SK-N-SH (cell line): ENCODE results near the gene SYNM. TPM values are rescaled to one million over a fixed set of nuclear protein-coding genes. Genes with fewer than 3 reads are reported as not detected.

ENCODE experiments used
- CTCF ChIA-PET: fragments of 300-600, 350-600 bp; formaldehyde crosslinking; extraction: SDS; loops from one replicate; lab custom pipeline; 2021; lab: Yijun Ruan, JAX
- POLR2A ChIA-PET: fragments of 350-600 bp; sonication (Branson Sonifier 250); formaldehyde crosslinking; extraction: SDS; loops from one replicate; lab custom pipeline; 2020; ENCODE audit warnings: antibody characterized with exemption, inconsistent platforms; lab: Yijun Ruan, JAX
- DNase-seq: peaks from one replicate; pipeline ENCODE4 v3.0.0; 2012
- H2AFZ ChIP-seq: fragments of 200-600 bp; sonication (generic); 2 replicates; pipeline ENCODE4 v1.8.1; 2016; ENCODE audit warnings: antibody characterized with exemption, mild to moderate bottlenecking, low read depth
- H3F3A ChIP-seq: fragments of 200-600 bp; sonication (generic); replicated peaks from 2 replicates; pipeline ENCODE3; 2016; ENCODE audit warnings: antibody characterized with exemption, mild to moderate bottlenecking; ENCODE audit not compliant: insufficient read depth
- H3K27ac ChIP-seq, 2 experiments: fragments of 200-500 bp in 1 of 2; fragments of 200-600 bp in 1 of 2; sonication (Bioruptor generic) in 1 of 2; sonication (generic), shearing (Covaris generic) in 1 of 2; 2 replicates each; pipeline versions ENCODE4 v1.5.1 to v1.6.1; 2014 to 2016; ENCODE audit warnings: low read depth in 2 of 2, inconsistent platforms in 1 of 2, low read length in 1 of 2, mild to moderate bottlenecking in 1 of 2, mixed read lengths in 1 of 2
- H3K27me3 ChIP-seq: fragments of 200-600 bp; sonication (generic), shearing (Covaris generic); 2 replicates; pipeline ENCODE4 v1.6.1; 2016; ENCODE audit warnings: mixed run types; ENCODE audit not compliant: insufficient read depth
- H3K36me3 ChIP-seq, 2 experiments: fragments of 200-500 bp in 1 of 2; fragments of 200-600 bp in 1 of 2; sonication (Bioruptor generic) in 1 of 2; sonication (generic) in 1 of 2; replicated peaks in 1 of 2; 2 replicates each; pipeline versions ENCODE3 to v1.5.1; 2014 to 2016; ENCODE audit warnings: low read length in 1 of 2, mild to moderate bottlenecking in 1 of 2; ENCODE audit not compliant: insufficient read depth in 2 of 2, control insufficient read depth in 1 of 2
- H3K4me1 ChIP-seq, 2 experiments: fragments of 200-500 bp in 1 of 2; fragments of 200-600 bp in 1 of 2; sonication (Bioruptor generic) in 1 of 2; sonication (generic), shearing (Covaris generic) in 1 of 2; 2 replicates each; pipeline versions ENCODE4 v1.5.1 to v1.6.1; 2014 to 2016; ENCODE audit warnings: low read depth in 1 of 2, low read length in 1 of 2, mixed run types in 1 of 2; ENCODE audit not compliant: insufficient read depth in 2 of 2, control insufficient read depth in 1 of 2
- H3K4me2 ChIP-seq: fragments of 200-600 bp; sonication (generic), shearing (Covaris generic); 2 replicates; pipeline ENCODE4 v1.6.1; 2017; ENCODE audit warnings: mixed run types
- H3K4me3 ChIP-seq, 2 experiments: fragments of 200-500 bp in 1 of 2; fragments of 200-600 bp in 1 of 2; sonication (Bioruptor generic) in 1 of 2; sonication (generic), shearing (Covaris generic) in 1 of 2; 2 replicates each; pipeline versions ENCODE4 v1.5.1 to v1.8.1; 2014 to 2016; ENCODE audit warnings: low read depth in 2 of 2, inconsistent platforms in 1 of 2, low read length in 1 of 2, mild to moderate bottlenecking in 1 of 2, mixed read lengths in 1 of 2, moderate library complexity in 1 of 2
- H3K79me2 ChIP-seq: fragments of 200-600 bp; sonication (generic); 2 replicates; pipeline ENCODE4 v1.8.1; 2017; ENCODE audit warnings: mild to moderate bottlenecking; ENCODE audit not compliant: insufficient read depth
- H3K9ac ChIP-seq: fragments of 200-600 bp; sonication (generic); 2 replicates; pipeline ENCODE4 v1.6.1; 2017; ENCODE audit warnings: mixed run types
- H3K9me2 ChIP-seq: fragments of 200-600 bp; sonication (generic); 2 replicates; pipeline ENCODE4 v1.6.1; 2017; ENCODE audit warnings: mixed run types
- H3K9me3 ChIP-seq: fragments of 200-600 bp; sonication (generic); 2 replicates; pipeline ENCODE4 v1.6.1; 2017; ENCODE audit warnings: mixed run types, mild to moderate bottlenecking, moderate library complexity
- H4K20me1 ChIP-seq: fragments of 200-600 bp; sonication (generic); 2 replicates; pipeline ENCODE4 v1.6.1; 2017; ENCODE audit warnings: mild to moderate bottlenecking, mixed run types; ENCODE audit not compliant: insufficient read depth
- CTCF ChIP-seq: fragments of 200-600 bp; sonication (generic); IDR thresholded peaks from 2 replicates; pipeline ENCODE4 v1.6.1; 2017; ENCODE audit warnings: antibody characterized with exemption, mild to moderate bottlenecking, moderate library complexity
- ELF1 ChIP-seq: IDR thresholded peaks from 2 replicates; pipeline ENCODE4 v1.4.0; 2012
- EP300 ChIP-seq, 2 experiments: IDR thresholded peaks; 2 replicates each; pipeline versions ENCODE4 v1.4.0 to v1.6.1; 2012; ENCODE audit warnings: borderline replicate concordance in 1 of 2, low read depth in 1 of 2, low read length in 1 of 2
- FOSL2 ChIP-seq: IDR thresholded peaks from 2 replicates; pipeline ENCODE4 v1.4.0; 2012; ENCODE audit warnings: low read depth, mild to moderate bottlenecking, moderate library complexity, borderline replicate concordance
- FOXJ3 ChIP-seq: sonication (generic); formaldehyde crosslinking; IDR thresholded peaks from 2 replicates; pipeline ENCODE4 v1.5.1; 2020; ENCODE audit warnings: mild to moderate bottlenecking, missing genetic modification reagents
- FOXM1 ChIP-seq: IDR thresholded peaks from 2 replicates; pipeline ENCODE4 v1.4.0; 2012; ENCODE audit warnings: low read depth, mild to moderate bottlenecking
- GATA2 ChIP-seq: sonication (generic); formaldehyde crosslinking; IDR thresholded peaks from 2 replicates; pipeline ENCODE4 v1.5.0; 2020; ENCODE audit warnings: mild to moderate bottlenecking, missing genetic modification reagents
- MAX ChIP-seq: IDR thresholded peaks from 2 replicates; pipeline ENCODE4 v1.4.0; 2012; ENCODE audit warnings: low read depth
- NFIC ChIP-seq: IDR thresholded peaks from 2 replicates; pipeline ENCODE4 v1.4.0; 2012; ENCODE audit warnings: borderline replicate concordance
- POLR2AphosphoS5 ChIP-seq: IDR thresholded peaks from 2 replicates; pipeline ENCODE4 v1.6.1; 2012; ENCODE audit warnings: low read depth, low read length
- RCOR1 ChIP-seq: fragments of 150-350 bp; IDR thresholded peaks from 2 replicates; pipeline ENCODE4 v1.6.1; 2017; ENCODE audit warnings: antibody characterized with exemption, low read length
- REST ChIP-seq: IDR thresholded peaks from 2 replicates; pipeline ENCODE4 v1.6.1; 2012; ENCODE audit warnings: mild to moderate bottlenecking, low read depth, low read length, moderate library complexity
- RFX5 ChIP-seq: IDR thresholded peaks from 2 replicates; pipeline ENCODE4 v1.6.1; 2012; ENCODE audit warnings: mild to moderate bottlenecking, improper control_type of control experiment, low read length
- RXRA ChIP-seq: IDR thresholded peaks from 2 replicates; pipeline ENCODE4 v1.4.0; 2012; ENCODE audit warnings: low read depth, mild to moderate bottlenecking, borderline replicate concordance
- SMC3 ChIP-seq: IDR thresholded peaks from 2 replicates; pipeline ENCODE4 v1.6.1; 2012; ENCODE audit warnings: low read depth, low read length, improper control_type of control experiment
- TCF12 ChIP-seq: IDR thresholded peaks from 2 replicates; pipeline ENCODE4 v1.4.0; 2012
- YY1 ChIP-seq: IDR thresholded peaks from 2 replicates; pipeline ENCODE4 v1.4.0; 2012; ENCODE audit warnings: low read depth, mild to moderate bottlenecking
- WGBS: methylation state at CpG from one replicate; pipeline ENCODE4 v1.1.6; 2017; ENCODE audit warnings: low lambda C conversion rate; 5-methylcytosine and 5-hydroxymethylcytosine counted together
- polyA plus RNA-seq, 3 experiments: library from polyadenylated mRNA; depleted of rRNA; stranded (reverse); fragments of >200 nt; gene quantifications; 2 replicates each; pipeline ENCODE4 v1.2.3, GENCODE V29; 2012

SYNM gene
- polyA plus RNA-seq, 1 of the 3 experiments (the other 2 are of a cell fraction), result 5.0 TPM

GRCh38 chr15:99176757-99177156, 71.9 kb downstream of the SYNM start:
- Histone ChIP-seq H3F3A (peaks cover 6% of the 10 kb centered on the region), H3K79me2 (no peaks in the 10 kb centered on the region), H3K9me2 (no peaks in the 10 kb centered on the region), H3K27ac (peak overlapping the region in 1 of 2 experiments; percentile 23; a peak in 1 of 4 replicates), H4K20me1 (no peaks in the 10 kb centered on the region), H3K4me1 (peaks cover 12 to 15% of the 10 kb centered on the region in 2 experiments; a peak in 3 of 4 replicates), H3K4me2 (0 out of 2 replicates have a peak overlapping the region, but pooled peaks have one; percentile 11), H3K4me3 (no peak overlapping the region), H2AFZ (peak overlapping the region; percentile 48; the same call in 1 of the 2 replicates), H3K27me3 (no peaks in the 10 kb centered on the region), H3K36me3 (no peaks in the 10 kb centered on the region), H3K9me3 (no peaks in the 10 kb centered on the region), H3K9ac (no peak overlapping the region)
- 69% methylated on average over 2 of the region's 2 CpGs for WGBS
- peak; percentile 49; the same call in 1 of the 2 replicates for TF ChIP-seq GATA2 (CRISPR knock-in tag)
- TF ChIP-seq TCF12, result peak; percentile 16; the same call in 1 of the 2 replicates
- no peak for TF ChIP-seq REST
- no peak for TF ChIP-seq NFIC
- no peak for TF ChIP-seq ELF1
- no peak for TF ChIP-seq RCOR1
- TF ChIP-seq FOXM1, result no peak
- TF ChIP-seq SMC3, result no peak
- TF ChIP-seq FOSL2, result peak; percentile 16; the same call in 1 of the 2 replicates
- no peak for TF ChIP-seq POLR2AphosphoS5
- ChIA-PET POLR2A (interaction anchor here (1.2 kb wide), 1 partner anchor 13 kb away, joined by 3 read pairs; no protein-coding TSS in a partner anchor), CTCF (interaction anchor here (0.6 to 3.0 kb wide), 5 partner anchors 37 to 92 kb away, joined by 3 to 7 read pairs (median 3); no protein-coding TSS in a partner anchor)
- DNase-seq, result peak; percentile 53

- ChIA-PET CTCF (interaction anchor here (1.8 to 3.0 kb wide), 2 partner anchors 36 to 73 kb away, joined by 5 to 7 read pairs; partner anchors contain the start of gene SYNM), POLR2A (no interaction called here)
- peaks cover 12 to 15% of the 10 kb centered on the region in 2 experiments; a peak in 3 of 4 replicates for H3K4me1 ChIP-seq
- H3K27me3 ChIP-seq, result no peaks in the 10 kb centered on the region
- H2AFZ ChIP-seq, result 0 out of 2 replicates have a peak overlapping the region, but pooled peaks have one; percentile 48
- DNase-seq, result no peak
- no peaks in the 10 kb centered on the region for H3K9me3 ChIP-seq
- no peak overlapping the region for H3K4me3 ChIP-seq
- H3K79me2 ChIP-seq, result no peaks in the 10 kb centered on the region
- H3K4me2 ChIP-seq, result no peak overlapping the region
- H3K27ac ChIP-seq, result no peak overlapping the region
- WGBS, result 95% methylated on average over 2 of the region's 2 CpGs
- no peak overlapping the region for H3K9ac ChIP-seq
- H3K36me3 ChIP-seq, result no peaks in the 10 kb centered on the region
- H3K9me2 ChIP-seq, result no peaks in the 10 kb centered on the region
- H3F3A ChIP-seq, result peaks cover 6% of the 10 kb centered on the region
- no peaks in the 10 kb centered on the region for H4K20me1 ChIP-seq
- no peak for TF ChIP-seq FOSL2
- no peak for TF ChIP-seq RXRA
- no peak for TF ChIP-seq CTCF
- TF ChIP-seq EP300 (IDR thresholded peaks at IDR 0.05; ENCODE audit: borderline replicate concordance in 1 of 2, low read depth in 1 of 2, low read length in 1 of 2), result no peak
- no peak for TF ChIP-seq RFX5
- TF ChIP-seq REST, result no peak
- TF ChIP-seq FOXJ3 (CRISPR knock-in tag), result no peak
- no peak for TF ChIP-seq MAX
- no peak for TF ChIP-seq NFIC
- TF ChIP-seq YY1, result no peak
- no peak for TF ChIP-seq RCOR1
- TF ChIP-seq FOXM1, result no peak
- TF ChIP-seq SMC3, result no peak
These were observed 72.8 kb downstream of the SYNM start for GRCh38 chr15:99177679-99178078.
